Tibial nerve (tissue), 4 donors: ENCODE data around the gene SCFD1. TPM values are rescaled to one million over a fixed set of nuclear protein-coding genes. Genes with fewer than 3 reads are reported as not detected.

Source experiments
- DNase-seq, 2 donors: peaks; one replicate each; pipeline ENCODE4 v3.0.0-alpha.2; 2019; ENCODE audit warnings: low spot score in 2 of 2
- H3K27ac ChIP-seq, 4 donors: fragments of 200-600 bp; sonication (generic) in 3 of 4; one replicate each; pipeline ENCODE4 v1.5.1; 2017 to 2019; ENCODE audit warnings: mild to moderate bottlenecking in 1 of 4
- H3K27me3 ChIP-seq, 2 donors: fragments of 200-600 bp; sonication (generic) in 1 of 2; one replicate each; pipeline versions ENCODE4 v1.5.1 to v1.6.0; 2017 to 2019
- H3K36me3 ChIP-seq, 3 donors: fragments of 200-600 bp; sonication (generic); one replicate each; pipeline ENCODE4 v1.5.1; 2018 to 2019
- H3K4me1 ChIP-seq, 4 donors: fragments of 200-600 bp; sonication (generic) in 3 of 4; one replicate each; pipeline ENCODE4 v1.5.1; 2017 to 2019
- H3K4me3 ChIP-seq, 4 donors: fragments of 200-600 bp; sonication (generic) in 3 of 4; one replicate each; pipeline ENCODE4 v1.5.1; 2017 to 2019; ENCODE audit warnings: mild to moderate bottlenecking in 1 of 4, moderate library complexity in 1 of 4
- H3K9me3 ChIP-seq, 4 donors: fragments of 200-600 bp; sonication (generic) in 3 of 4; one replicate each; pipeline ENCODE4 v1.5.1; 2017 to 2019
- CTCF ChIP-seq, 5 experiments: fragments of 200-600 bp in 3 of 5; fragments of 450-650 bp in 2 of 5; sonication (generic) in 3 of 5; IDR thresholded peaks; one replicate each; pipeline ENCODE4 v1.5.1; 2016 to 2019; ENCODE audit warnings: antibody characterized with exemption in 5 of 5, mild to moderate bottlenecking in 3 of 5, moderate library complexity in 2 of 5
- EP300 ChIP-seq, 2 donors: sonication (generic); formaldehyde crosslinking; IDR thresholded peaks; one replicate each; pipeline ENCODE4 v1.6.1; 2017; ENCODE audit warnings: antibody characterized with exemption in 2 of 2, mild to moderate bottlenecking in 1 of 2
- POLR2A ChIP-seq, 2 donors: fragments of 450-650 bp; IDR thresholded peaks; one replicate each; pipeline ENCODE4 v1.6.1; 2017; ENCODE audit warnings: antibody characterized with exemption in 2 of 2, mild to moderate bottlenecking in 2 of 2, moderate library complexity in 2 of 2
- WGBS, 2 donors: methylation state at CpG; one replicate each; pipeline ENCODE4 v1.1.5; 2018; 5-methylcytosine and 5-hydroxymethylcytosine counted together
- total RNA-seq, 4 donors: library from RNA; depleted of rRNA; stranded (reverse); fragments of >200 nt; gene quantifications; one replicate each; pipeline ENCODE4 v1.1.0, GENCODE V29; 2016

The SCFD1 gene
- total RNA-seq, 4 donors from 2014 or later: 44.1 to 131 (median 75.0) TPM

DNA sequence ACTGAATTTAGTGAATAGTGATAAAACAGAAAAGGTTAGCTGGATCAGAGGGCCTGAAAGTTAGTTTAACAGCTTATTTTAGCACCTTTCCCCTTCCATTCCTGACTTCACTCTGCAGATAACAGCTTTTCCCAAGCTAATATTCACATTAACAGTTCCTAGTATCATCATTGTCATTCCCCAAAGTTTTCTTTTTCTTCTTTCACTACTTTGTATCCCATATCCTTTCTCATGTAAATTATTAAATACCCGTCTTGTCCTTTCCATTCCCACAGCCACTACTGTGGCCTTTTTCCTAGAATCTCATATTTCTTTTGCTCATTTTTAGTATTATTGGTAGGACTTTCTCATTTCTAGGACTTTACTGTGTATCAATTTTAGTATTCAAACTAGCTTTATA is 70.5 kb downstream of the SCFD1 start:
- DNase-seq: no peak
- Histone ChIP-seq H3K4me3 (no peak overlapping the region), H3K4me1 (no peaks in the 10 kb centered on the region), H3K9me3 (no peaks in the 10 kb centered on the region), H3K36me3 (peaks cover 0 to 23% (median 0%) of the 10 kb centered on the region in 3 donors), H3K27me3 (no peaks in the 10 kb centered on the region), H3K27ac (no peak overlapping the region)
- TF ChIP-seq POLR2A (IDR thresholded peaks at IDR 0.05) (no peak), EP300 (IDR thresholded peaks at IDR 0.05) (no peak), CTCF (IDR thresholded peaks at IDR 0.05) (no peak)
- 86 to 92% methylated on average over 1 of the region's 1 CpG for WGBS, 2 donors

DNA sequence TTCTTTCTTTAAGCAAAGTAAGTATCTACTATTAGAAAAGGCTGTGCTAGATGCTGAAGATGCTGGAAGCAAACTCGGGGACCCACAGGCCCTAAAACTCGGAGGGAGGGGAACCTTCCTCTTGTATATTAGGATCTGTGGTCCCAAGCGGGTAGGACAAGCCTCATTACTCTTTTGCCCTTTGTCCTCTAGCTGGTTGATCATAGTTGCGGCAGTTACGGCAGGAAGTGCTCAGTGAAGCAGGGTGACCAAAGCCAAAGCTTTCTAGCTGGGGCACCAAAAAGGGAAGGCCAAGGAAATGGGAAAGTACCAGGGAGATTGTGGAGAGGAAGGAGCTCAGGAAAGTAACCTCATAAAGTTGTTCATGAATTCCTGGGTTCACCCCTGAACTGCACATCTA is 76.3 kb downstream of the SCFD1 start:
- H3K27me3 ChIP-seq: no peaks in the 10 kb centered on the region
- no peak overlapping the region for H3K27ac ChIP-seq
- no peak overlapping the region for H3K4me3 ChIP-seq
- H3K4me1 ChIP-seq: no peaks in the 10 kb centered on the region
- WGBS, 2 donors: 88 to 91% methylated on average over 5 of the region's 5 CpGs
- TF ChIP-seq CTCF (IDR thresholded peaks at IDR 0.05): no peak
- TF ChIP-seq POLR2A (IDR thresholded peaks at IDR 0.05): no peak
- no peak for TF ChIP-seq EP300 (IDR thresholded peaks at IDR 0.05)
- H3K9me3 ChIP-seq: no peaks in the 10 kb centered on the region
- H3K36me3 ChIP-seq: peaks cover 0 to 58% (median 0%) of the 10 kb centered on the region in 3 donors
- no peak for DNase-seq

GRCh38 chr14:30706704-30707103 is 84.6 kb downstream of the SCFD1 start:
- Histone ChIP-seq H3K27ac (no peak overlapping the region), H3K36me3 (peaks cover 0 to 31% (median 0%) of the 10 kb centered on the region in 3 donors), H3K4me1 (no peaks in the 10 kb centered on the region), H3K27me3 (no peaks in the 10 kb centered on the region), H3K9me3 (no peaks in the 10 kb centered on the region), H3K4me3 (no peak overlapping the region)
- TF ChIP-seq POLR2A (IDR thresholded peaks at IDR 0.05): no peak
- TF ChIP-seq CTCF (IDR thresholded peaks at IDR 0.05): no peak
- TF ChIP-seq EP300 (IDR thresholded peaks at IDR 0.05): no peak
- 70 to 72% methylated on average over 2 of the region's 2 CpGs for WGBS, 2 donors
- DNase-seq: no peak

DNA sequence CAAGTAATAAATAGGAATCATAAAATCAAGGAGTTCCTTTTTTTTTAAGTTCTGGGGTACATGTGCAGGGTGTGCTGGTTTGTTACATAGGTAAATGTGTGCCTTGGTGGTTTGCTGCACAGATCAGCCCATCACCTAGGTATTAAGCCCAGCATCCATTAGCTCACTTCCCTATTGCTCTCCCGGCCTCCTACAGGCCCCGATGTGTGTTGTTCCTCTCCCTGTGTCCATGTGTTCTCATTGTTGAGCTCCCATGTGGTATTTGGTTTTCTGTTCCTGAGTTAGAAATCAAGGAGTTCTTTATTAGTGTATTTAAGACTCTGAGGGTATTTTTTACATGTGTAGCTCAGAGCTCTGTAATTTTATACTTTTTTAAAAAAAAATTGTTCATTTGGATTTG is 86.0 kb downstream of the SCFD1 start:
- Histone ChIP-seq H3K36me3 (peaks cover 0 to 31% (median 0%) of the 10 kb centered on the region in 3 donors), H3K9me3 (no peaks in the 10 kb centered on the region), H3K27me3 (no peaks in the 10 kb centered on the region), H3K4me1 (no peaks in the 10 kb centered on the region), H3K4me3 (no peak overlapping the region), H3K27ac (no peak overlapping the region)
- no peak for DNase-seq
- TF ChIP-seq CTCF (IDR thresholded peaks at IDR 0.05): no peak
- no peak for TF ChIP-seq POLR2A (IDR thresholded peaks at IDR 0.05)
- TF ChIP-seq EP300 (IDR thresholded peaks at IDR 0.05): no peak
- 65 to 71% methylated on average over 2 of the region's 2 CpGs for WGBS, 2 donors

DNA sequence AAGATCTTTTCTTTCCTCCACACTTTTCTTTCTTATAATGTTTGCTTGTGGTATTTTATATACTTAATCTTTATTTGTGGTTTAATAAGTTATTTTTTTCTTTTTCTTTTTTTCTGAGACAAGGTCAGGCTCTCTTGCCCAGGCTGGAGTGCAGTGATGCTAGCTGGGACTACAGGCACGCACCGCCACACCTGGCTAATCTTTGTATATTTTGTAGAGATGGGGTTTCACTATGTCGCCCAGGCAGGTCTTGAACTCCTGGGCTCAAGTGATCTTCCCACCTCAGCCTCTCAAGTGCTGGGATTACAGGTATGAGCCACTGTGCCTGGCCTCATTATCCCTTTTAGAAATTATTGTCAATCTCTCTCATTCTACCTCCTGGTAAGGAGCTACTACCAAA is 87.1 kb downstream of the SCFD1 start:
- no peak for DNase-seq
- Histone ChIP-seq H3K27ac (no peak overlapping the region), H3K27me3 (no peaks in the 10 kb centered on the region), H3K4me3 (no peak overlapping the region), H3K9me3 (no peaks in the 10 kb centered on the region), H3K4me1 (no peaks in the 10 kb centered on the region), H3K36me3 (peaks cover 0 to 31% (median 0%) of the 10 kb centered on the region in 3 donors)
- TF ChIP-seq POLR2A (IDR thresholded peaks at IDR 0.05) (no peak), CTCF (IDR thresholded peaks at IDR 0.05) (no peak), EP300 (IDR thresholded peaks at IDR 0.05) (no peak)
- 94 to 98% methylated on average over 3 of the region's 3 CpGs for WGBS, 2 donors
